ENCODE measurements around the gene POLD4. TPM values are rescaled to one million over a fixed set of nuclear protein-coding genes. Genes with fewer than 3 reads are reported as not detected.

POLD4 gene
- total RNA-seq, 1 donor from 2014 or later = 19.8 TPM

GRCh38 chr11:67392183-67392715 is 38.9 kb upstream of the POLD4 start:
- no peak for TF ChIP-seq CTCF (IDR thresholded peaks at IDR 0.05; ENCODE audit: unreplicated experiment)
- Mint-ChIP-seq H3K36me3 (ENCODE audit: insufficient read depth) (peaks cover 5% of the 10 kb centered on the region), H3K27me3 (peaks cover 4% of the 10 kb centered on the region), H3K4me1 (ENCODE audit: low read depth) (peaks cover 17% of the 10 kb centered on the region), H3K4me3 (ENCODE audit: low read depth) (peak overlapping the region; percentile 84), H3K9me3 (ENCODE audit: low read depth) (no peaks in the 10 kb centered on the region), H3K27ac (peak overlapping the region; percentile 94)
- DNase-seq (ENCODE audit: low spot score, unreplicated experiment) = no peak

- H3K4me3 Mint-ChIP-seq (ENCODE audit: low read depth) = peak within 1 kb of the TSS; percentile 84
- no peaks in the 10 kb centered on the region for H3K9me3 Mint-ChIP-seq (ENCODE audit: low read depth)
- H3K4me1 Mint-ChIP-seq (ENCODE audit: low read depth) = peaks cover 17% of the 10 kb centered on the region
- peaks cover 9% of the 10 kb centered on the region for H3K27me3 Mint-ChIP-seq
- peak within 1 kb of the TSS; percentile 94 for H3K27ac Mint-ChIP-seq
- peak; percentile 90 for DNase-seq (ENCODE audit: low spot score, unreplicated experiment)
- peak; percentile 5 for TF ChIP-seq CTCF (IDR thresholded peaks at IDR 0.05; ENCODE audit: unreplicated experiment)
- H3K36me3 Mint-ChIP-seq (ENCODE audit: insufficient read depth) = peaks cover 5% of the 10 kb centered on the region
Measured at GRCh38 chr11:67391304-67392182, 38.2 kb upstream of the POLD4 start, which contains the start of gene RAD9A. Gene RAD9A, plus strand, starts transcription at chr11:67391986. Its CDS starts 59 bp downstream, at chr11:67392045.

GRCh38 chr11:67390947-67391303 is 37.6 kb upstream of the POLD4 start:
- DNase-seq (ENCODE audit: low spot score, unreplicated experiment) = no peak
- Mint-ChIP-seq H3K27ac (peak overlapping the region; percentile 94), H3K27me3 (peaks cover 10% of the 10 kb centered on the region), H3K9me3 (ENCODE audit: low read depth) (no peaks in the 10 kb centered on the region), H3K4me3 (ENCODE audit: low read depth) (peak overlapping the region; percentile 84), H3K36me3 (ENCODE audit: insufficient read depth) (peaks cover 2% of the 10 kb centered on the region), H3K4me1 (ENCODE audit: low read depth) (peaks cover 17% of the 10 kb centered on the region)
- no peak for TF ChIP-seq CTCF (IDR thresholded peaks at IDR 0.05; ENCODE audit: unreplicated experiment)

DNA sequence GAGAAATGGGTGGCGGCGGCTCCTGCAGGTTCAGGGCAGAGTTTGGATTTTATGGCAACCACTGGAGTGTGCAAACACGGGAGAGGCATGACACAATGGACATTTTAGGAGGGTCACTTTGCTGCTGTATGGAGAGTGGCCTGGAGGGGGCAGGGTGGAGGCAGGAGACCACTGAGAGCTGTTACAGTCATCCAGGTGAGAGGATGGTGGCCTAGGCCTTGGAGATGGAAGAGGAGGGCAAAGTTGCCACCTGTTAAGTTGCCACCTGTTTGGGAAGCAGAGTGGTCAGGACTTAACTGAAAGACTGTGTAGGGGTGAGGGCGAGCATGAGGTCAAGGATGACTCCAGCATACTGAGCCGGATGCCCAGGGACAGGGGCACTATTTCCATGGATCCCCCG is 36.1 kb upstream of the POLD4 start:
- peaks cover 2% of the 10 kb centered on the region for H3K36me3 Mint-ChIP-seq (ENCODE audit: insufficient read depth)
- DNase-seq (ENCODE audit: low spot score, unreplicated experiment) = peak; percentile 67
- peak; percentile 71 for TF ChIP-seq CTCF (IDR thresholded peaks at IDR 0.05; ENCODE audit: unreplicated experiment)
- peak overlapping the region; percentile 68 for H3K4me3 Mint-ChIP-seq (ENCODE audit: low read depth)
- no peaks in the 10 kb centered on the region for H3K9me3 Mint-ChIP-seq (ENCODE audit: low read depth)
- H3K27ac Mint-ChIP-seq = peak overlapping the region; percentile 71
- peaks cover 17% of the 10 kb centered on the region for H3K4me1 Mint-ChIP-seq (ENCODE audit: low read depth)
- H3K27me3 Mint-ChIP-seq = peaks cover 25% of the 10 kb centered on the region

- Mint-ChIP-seq H3K36me3 (ENCODE audit: insufficient read depth) (no peaks in the 10 kb centered on the region), H3K27me3 (peaks cover 28% of the 10 kb centered on the region), H3K9me3 (ENCODE audit: low read depth) (no peaks in the 10 kb centered on the region), H3K4me3 (ENCODE audit: low read depth) (no peak overlapping the region), H3K4me1 (ENCODE audit: low read depth) (peaks cover 14% of the 10 kb centered on the region), H3K27ac (no peak overlapping the region)
- DNase-seq (ENCODE audit: low spot score, unreplicated experiment) = no peak
- no peak for TF ChIP-seq CTCF (IDR thresholded peaks at IDR 0.05; ENCODE audit: unreplicated experiment)
Measured at GRCh38 chr11:67387518-67387917, 34.2 kb upstream of the POLD4 start.

Data from progenitor cell of endocrine pancreas (in vitro differentiated cells).